Measurements from ENCODE around the gene PTCHD1.

PTCHD1 gene

GRCh38 chrX:23334848-23335599 is at the start of gene PTCHD1:
PTCHD1 (plus strand) TSS chrX:23334849; CDS start chrX:23334876, 27 bp downstream.
- no peak for FAIRE-seq

DNA sequence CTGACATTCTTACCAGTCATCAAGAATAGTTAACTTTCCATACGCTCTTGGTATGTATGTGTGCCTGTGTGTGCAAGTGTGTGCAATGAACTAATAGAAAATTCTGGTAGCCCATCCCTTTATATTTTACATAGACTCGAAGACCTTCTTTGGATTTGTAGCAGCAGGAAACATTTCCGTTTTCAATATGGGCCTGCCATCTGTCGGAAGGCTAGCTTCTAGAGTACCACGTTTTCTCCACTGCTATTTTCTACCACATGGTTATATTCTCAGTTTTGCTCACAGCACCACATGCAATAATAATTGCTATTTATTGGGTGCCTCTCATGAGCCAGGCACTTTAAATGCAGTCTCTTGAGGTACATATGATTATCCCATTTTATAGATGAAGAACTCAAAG is 47.9 kb upstream of the PTCHD1 start:
- FAIRE-seq: no peak

- no peak for FAIRE-seq
Observed at GRCh38 chrX:23287191-23287725, 47.4 kb upstream of the PTCHD1 start.

GRCh38 chrX:23292354-23292987 is 42.2 kb upstream of the PTCHD1 start:
- no peak for FAIRE-seq

GRCh38 chrX:23292988-23293651 is 41.5 kb upstream of the PTCHD1 start:
- no peak for FAIRE-seq

GRCh38 chrX:23304881-23305280 is 29.8 kb upstream of the PTCHD1 start:
- no peak for FAIRE-seq

- no peak for FAIRE-seq
Observed at GRCh38 chrX:23311731-23312130, 22.9 kb upstream of the PTCHD1 start.

DNA sequence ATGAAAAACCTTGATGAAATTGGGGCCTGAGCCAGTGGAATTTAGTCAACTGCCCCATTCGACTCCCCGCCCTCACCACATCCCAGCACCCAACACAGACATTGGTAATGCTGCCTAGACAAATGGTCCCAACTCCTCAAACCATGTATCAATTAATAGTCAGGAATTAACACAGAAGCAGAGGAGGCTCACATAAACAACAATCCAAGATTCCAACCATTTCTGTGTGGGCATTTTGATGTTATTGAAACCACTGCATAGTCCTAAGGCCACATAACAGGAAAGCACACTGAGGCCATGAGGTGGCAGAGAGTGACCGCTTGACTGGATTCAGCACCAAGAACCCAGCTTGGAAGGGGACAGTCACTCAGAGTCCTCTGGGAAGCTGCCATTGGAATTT is 22.5 kb upstream of the PTCHD1 start:
- FAIRE-seq: no peak

- FAIRE-seq: no peak
Observed at GRCh38 chrX:23317799-23318724, 16.6 kb upstream of the PTCHD1 start.

DNA sequence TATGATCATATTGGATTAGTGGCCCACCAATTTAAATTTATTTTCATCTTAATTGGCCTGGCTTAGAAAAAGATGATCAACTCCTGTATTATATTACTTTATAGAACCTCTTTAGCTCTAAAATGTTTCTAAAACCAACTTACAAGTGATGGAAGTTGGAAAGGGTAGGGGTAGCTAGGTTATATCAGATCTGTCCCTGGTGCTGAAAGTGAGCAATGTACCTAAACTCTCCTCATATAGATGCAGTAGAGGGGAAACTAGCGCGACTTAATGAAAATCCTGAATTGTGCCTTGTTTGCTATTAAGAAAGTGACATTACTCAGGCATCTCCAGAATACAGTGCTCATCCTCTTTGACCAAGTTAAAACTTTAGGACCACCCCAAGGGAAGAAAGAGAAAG is 7.5 kb upstream of the PTCHD1 start:
- FAIRE-seq: no peak

GRCh38 chrX:23331701-23332100 is 2.9 kb upstream of the PTCHD1 start:
- no peak for FAIRE-seq

DNA sequence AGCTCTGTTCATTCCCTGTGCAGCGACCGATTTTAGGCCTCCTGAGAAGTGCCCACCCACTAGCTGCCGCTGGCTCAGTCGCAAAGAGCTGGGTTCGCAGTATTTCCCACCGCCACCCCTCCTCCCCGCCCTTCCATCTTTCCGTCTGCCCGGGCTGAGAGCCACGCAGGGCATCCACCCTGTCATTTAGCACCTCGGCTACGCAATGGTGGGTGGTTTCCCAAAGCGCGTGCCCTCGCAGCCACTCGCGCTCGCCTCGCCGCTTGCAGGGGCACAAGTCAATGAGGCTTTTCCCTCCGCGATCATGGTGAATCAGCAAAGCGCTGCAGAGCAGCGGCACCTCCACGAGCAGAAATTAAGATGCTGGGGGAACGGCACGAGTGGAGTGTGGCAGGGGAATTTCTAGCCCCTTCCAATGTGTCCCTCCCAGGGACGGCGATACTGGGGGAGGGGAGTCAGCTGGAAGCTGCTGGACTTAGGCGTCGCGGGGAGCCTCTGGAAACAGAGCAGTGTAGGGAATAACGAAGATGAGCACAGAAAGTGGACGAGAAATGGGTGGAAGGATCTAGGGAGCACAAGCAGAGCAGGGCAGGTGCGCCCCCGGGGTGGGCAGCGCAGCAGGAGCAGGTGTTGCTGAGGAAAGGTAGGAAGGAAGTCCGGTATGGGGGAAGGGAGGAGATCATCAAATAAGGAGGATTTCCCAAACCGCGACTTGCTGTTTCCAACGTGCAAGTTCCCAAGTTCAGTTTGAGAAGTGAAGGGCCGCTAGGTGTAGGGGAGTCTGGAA is 2.4 kb upstream of the PTCHD1 start:
- no peak for FAIRE-seq

DNA sequence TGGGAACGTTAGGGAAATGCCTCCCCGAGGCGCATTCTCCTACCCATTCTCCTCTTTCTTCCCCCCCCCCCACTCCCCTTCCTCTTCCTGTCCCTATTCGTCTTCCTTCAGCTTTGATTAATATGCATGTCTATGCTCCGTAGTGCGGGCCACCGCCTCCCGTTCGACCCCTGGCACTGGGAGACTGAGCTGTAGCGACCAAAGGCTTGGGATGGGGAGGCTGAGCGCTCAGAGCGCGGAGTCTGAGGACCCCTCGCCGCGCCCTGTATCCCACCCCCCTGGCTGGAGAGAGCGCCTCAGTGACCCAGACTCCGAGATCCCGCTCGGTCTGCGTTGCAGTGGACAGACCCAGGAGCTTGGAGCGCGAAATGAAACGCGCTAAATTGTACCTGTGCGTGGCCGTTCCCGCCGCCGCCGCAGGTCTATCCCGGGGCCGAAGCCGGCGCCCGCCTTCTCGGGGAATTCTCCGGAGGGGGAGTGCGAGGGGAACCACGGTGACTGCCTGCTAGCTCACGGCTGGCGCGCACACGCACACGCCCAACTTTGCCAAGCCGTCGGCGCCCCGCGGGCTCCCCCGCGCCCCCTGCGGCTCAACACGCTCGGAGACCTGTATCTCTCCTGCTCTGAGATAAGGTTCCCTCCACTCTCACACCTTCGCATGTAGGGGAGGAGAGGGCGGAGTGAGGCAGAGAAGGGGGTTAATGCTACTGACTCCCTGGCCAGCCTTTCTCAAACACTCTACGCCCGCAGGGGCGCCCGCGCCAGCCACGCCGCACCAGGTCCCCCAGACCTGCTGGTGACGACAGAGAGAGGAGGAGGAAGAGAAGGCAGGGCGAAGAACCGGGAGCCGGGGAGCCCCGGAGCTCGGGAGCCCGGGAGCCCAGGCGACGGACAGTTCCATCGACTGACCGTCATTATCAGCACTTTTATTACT is 1.5 kb upstream of the PTCHD1 start:
- FAIRE-seq: no peak

- FAIRE-seq: no peak
Observed at GRCh38 chrX:23333842-23334520, 668 bp upstream of the PTCHD1 start.

DNA sequence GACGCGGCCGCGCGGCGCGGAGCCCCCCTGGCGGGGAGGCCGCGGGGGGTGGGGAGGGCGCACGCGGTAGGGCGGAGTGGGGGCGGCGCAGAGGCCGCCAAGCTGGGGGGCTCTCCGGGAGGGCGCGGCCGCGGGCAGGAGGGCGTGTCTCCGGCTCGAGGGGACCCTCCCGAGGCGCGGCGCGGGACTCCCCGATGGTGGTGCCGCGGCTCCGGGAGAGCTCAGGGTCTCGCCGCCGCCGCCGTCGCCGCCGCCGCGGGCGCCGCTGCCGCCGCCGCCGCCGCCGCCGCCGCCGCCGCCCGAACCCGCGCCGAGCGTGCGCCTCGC is 165 bp upstream of the PTCHD1 start:
- no peak for FAIRE-seq

- FAIRE-seq: no peak
Observed at GRCh38 chrX:23338334-23338733, 3.7 kb downstream of the PTCHD1 start.

GRCh38 chrX:23341452-23341851 is 6.8 kb downstream of the PTCHD1 start:
- no peak for FAIRE-seq

DNA sequence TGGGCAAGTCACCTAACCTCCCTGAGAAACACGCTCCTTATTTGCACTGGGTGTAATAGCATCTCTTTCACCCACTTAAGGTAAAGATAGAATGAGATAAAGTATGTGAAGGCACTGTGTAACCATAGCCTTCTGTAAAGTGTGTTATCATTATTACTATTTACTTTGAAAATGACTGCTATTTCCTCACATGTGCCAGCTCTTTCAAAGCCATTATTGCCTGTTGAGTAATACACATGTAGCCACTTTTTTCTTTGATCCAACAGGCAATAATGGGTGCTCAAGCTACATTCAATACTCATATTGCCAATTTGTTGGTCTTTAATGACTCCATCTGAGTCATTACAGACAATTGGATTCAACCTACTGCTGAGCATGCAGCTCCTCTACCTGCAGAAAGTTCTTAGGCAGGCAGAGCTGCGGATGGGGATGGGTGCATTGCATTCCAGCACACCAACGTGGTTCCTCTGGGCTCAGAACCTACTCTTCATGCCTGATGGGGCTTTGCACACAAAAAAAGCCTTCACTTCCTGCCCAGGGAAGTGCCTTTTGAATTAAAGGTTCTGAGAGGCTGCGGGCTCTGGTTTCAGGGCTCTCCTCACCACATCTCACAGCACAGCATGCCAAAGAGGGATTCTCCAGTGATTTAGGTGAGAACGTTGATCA is 9.7 kb downstream of the PTCHD1 start:
- no peak for FAIRE-seq

- no peak for FAIRE-seq
Observed at GRCh38 chrX:23344904-23345271, 10.2 kb downstream of the PTCHD1 start.

DNA sequence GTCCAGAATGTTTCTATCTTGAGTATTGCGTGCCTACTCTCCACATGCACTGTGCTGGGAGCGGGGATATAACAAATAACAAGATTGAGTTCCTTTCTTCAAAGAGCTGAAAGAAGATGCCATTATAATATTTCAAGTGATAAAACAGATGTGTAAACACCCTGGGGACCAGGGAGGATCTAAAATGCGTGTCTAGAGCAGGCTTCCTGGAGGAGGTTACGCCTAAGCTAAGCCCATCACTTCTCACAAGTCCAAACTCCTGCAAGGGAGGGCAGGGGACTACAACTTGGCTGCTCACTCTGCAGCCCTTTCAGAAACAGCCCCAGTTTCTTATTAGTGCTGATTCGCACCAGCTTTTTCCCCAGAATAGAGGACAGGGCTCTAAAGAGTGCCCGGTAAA is 21.5 kb downstream of the PTCHD1 start:
- no peak for FAIRE-seq
